Omental fat pad (tissue), 4 donors: Measurements from ENCODE around the gene PEX12. TPM values are rescaled to one million over a fixed set of nuclear protein-coding genes. Genes with fewer than 3 reads are reported as not detected.

Source experiments
- ATAC-seq: fragments of 150-250 bp; one replicate; pipeline ENCODE4 v1.9.1; 2016; ENCODE audit warnings: mild to moderate bottlenecking, moderate library complexity; ENCODE audit not compliant: low FRiP score
- DNase-seq: peaks from one replicate; pipeline ENCODE4 v3.0.0-alpha.2; 2019; ENCODE audit warnings: low spot score
- total RNA-seq, 4 donors: library from RNA; depleted of rRNA; stranded (reverse); fragments of >200 nt; gene quantifications; one replicate each; pipeline ENCODE4 v1.1.0, GENCODE V29; 2016
- TF ChIP-seq, protein P1 (sequence below), 3 donors: fragments of 450-650 bp; IDR thresholded peaks; one replicate each; pipeline ENCODE4 v1.5.1; 2016 to 2017; ENCODE audit warnings: antibody characterized with exemption in 3 of 3, mild to moderate bottlenecking in 3 of 3, moderate library complexity in 2 of 3

PEX12 gene
- total RNA-seq, 4 donors from 2014 or later = 3.5 to 7.4 (median 5.2) TPM

DNA sequence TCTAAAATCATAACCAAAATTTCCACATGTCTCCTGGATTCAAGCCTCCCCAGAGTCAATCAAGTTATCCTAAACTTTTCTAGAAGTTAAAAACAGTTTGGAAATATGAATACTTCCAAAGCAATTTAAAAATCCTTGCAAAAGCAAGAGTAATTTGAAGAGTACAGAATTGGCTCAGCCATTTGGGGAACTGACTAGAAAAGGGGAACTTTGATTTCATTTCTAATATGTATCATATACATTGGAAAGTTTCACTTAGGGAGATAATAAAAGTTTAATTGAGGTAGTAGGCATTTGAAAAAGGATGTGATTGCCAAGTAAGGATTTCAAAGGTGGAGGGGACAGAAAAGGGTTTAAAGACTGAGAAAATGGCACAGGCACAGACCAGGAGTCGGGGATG is 31.9 kb downstream of the PEX12 start:
- DNase-seq = no peak

DNA sequence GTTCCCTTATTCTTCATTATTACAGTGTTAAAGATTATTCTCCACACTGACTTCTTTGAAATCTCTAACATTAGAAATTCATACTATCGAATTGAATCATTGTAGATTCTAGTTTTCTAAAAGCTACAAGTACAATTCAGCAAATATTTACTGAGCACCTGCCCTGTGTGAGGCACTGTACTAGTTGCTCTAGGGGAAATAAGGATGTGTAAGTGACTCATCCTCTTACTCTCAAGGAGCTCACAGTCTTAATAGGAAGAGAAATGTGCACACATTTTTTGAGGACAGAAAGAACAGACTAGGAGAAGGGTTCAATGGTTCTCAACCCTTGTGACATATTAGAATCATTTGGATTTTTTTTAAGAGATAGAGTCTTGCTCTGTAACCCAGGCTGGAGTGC is 33.2 kb downstream of the PEX12 start:
- TF ChIP-seq, protein P1, sequence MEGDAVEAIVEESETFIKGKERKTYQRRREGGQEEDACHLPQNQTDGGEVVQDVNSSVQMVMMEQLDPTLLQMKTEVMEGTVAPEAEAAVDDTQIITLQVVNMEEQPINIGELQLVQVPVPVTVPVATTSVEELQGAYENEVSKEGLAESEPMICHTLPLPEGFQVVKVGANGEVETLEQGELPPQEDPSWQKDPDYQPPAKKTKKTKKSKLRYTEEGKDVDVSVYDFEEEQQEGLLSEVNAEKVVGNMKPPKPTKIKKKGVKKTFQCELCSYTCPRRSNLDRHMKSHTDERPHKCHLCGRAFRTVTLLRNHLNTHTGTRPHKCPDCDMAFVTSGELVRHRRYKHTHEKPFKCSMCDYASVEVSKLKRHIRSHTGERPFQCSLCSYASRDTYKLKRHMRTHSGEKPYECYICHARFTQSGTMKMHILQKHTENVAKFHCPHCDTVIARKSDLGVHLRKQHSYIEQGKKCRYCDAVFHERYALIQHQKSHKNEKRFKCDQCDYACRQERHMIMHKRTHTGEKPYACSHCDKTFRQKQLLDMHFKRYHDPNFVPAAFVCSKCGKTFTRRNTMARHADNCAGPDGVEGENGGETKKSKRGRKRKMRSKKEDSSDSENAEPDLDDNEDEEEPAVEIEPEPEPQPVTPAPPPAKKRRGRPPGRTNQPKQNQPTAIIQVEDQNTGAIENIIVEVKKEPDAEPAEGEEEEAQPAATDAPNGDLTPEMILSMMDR (IDR thresholded peaks at IDR 0.05) = no peak
- DNase-seq (no peak), ATAC-seq (no peak)

More for the DNA sequence above, 31.9 kb downstream of the PEX12 start:
- ATAC-seq = no peak
- TF ChIP-seq, protein P1 (IDR thresholded peaks at IDR 0.05) = no peak

DNA sequence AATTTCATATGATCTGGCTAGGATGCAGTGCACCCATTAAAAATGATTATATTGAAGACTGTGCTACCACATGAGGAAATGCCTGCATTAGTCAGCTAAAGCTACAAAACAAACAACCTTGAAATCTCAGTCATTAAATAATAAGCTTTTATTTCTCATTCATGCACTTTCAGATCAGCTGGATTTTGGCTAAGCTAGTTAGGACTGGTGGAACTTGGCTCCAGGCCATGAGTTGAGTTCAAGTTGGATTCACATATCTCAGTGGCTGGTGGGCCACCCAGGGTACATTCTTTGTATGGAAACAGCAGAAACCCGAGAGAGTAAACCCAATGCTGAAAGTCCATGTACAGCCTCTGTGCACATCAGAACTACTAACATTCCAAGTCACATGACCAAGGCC is 34.5 kb downstream of the PEX12 start:
- DNase-seq = no peak
- TF ChIP-seq, protein P1 (IDR thresholded peaks at IDR 0.05) = no peak
- no peak for ATAC-seq

DNA sequence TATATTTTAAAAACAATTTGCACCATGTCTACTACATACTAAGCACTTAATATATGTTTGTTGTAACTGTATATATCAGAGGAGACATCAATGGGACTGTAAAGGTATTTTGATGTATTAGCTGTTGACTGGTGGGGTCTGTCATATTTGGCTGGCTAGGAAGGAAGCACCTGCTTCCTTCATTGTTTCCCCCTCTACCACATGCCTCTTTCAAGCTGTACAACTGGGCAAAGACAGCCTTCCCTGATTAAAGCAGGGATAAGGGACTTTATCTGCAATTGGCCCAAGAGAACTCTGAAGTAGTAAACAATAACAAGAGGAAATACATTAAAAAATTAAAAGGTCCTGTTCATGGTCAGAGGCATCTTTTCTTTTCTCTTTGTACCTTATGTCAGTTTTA is 35.4 kb downstream of the PEX12 start:
- ATAC-seq (no peak), DNase-seq (no peak)

DNA sequence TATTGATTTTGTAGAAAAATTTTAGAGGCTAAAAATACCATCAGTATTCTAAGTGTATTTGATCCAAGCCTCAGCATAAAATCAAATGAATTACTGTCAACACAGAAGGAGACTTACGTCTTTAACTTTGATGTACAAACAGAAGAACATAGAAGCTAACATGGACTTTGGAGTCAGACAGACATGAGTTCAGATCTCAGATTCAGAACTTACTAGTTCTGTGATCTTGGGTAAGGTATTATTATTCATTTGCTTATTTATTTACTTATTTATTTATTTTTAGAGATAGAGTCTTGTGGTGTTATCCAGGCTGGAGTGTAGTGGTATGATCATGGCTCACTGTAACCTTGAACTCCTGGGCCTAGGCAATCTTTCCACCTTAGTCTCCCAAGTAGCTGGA is 36.9 kb downstream of the PEX12 start:
- DNase-seq = no peak
- TF ChIP-seq, protein P1 (IDR thresholded peaks at IDR 0.05) = no peak
- no peak for ATAC-seq

More for the DNA sequence above, 35.4 kb downstream of the PEX12 start:
- TF ChIP-seq, protein P1 (IDR thresholded peaks at IDR 0.05) = no peak

DNA sequence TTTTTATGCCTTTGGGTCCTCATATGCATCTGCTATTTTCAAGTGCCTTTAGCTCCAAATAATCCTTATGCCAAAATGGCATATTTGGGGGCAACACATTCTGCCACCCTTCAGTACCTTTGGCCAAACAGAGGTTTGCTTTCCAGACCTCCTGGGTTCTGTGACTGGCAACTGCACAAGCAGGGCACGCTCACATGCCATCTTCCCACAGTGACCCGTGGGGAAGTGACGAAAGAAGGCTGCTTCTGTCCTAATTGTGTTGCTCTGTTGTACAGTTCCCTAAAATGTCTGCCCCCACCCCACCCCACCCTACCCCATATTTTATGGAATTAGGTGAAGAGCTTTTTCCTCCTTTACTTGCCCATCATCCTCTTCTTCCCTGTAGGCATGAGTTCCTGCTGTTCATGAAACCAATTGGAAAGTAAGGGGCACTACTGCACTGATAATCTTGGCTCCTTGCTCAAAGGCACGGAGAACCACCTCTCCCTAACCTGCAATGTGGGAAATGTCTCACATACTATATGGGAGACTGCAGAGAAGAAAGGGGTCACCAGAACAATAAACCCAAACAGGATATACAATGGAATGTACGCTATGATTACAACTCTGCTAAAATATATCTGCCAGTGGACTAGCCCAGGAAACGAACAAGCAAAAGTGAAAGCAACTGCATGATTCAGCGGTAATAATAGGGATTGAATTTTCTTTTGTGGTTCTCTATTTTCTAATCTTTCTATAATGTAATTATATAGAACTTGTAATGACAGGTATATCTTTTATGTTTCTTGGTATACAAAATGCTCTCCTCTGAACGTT is 37.6 kb downstream of the PEX12 start:
- ATAC-seq = peak; percentile 31
- DNase-seq = no peak

More for the DNA sequence above, 37.6 kb downstream of the PEX12 start:
- TF ChIP-seq, protein P1 (IDR thresholded peaks at IDR 0.05) = no peak
